ENCODE data around the gene SLC38A4. TPM values are rescaled to one million over a fixed set of nuclear protein-coding genes. Genes with fewer than 3 reads are reported as not detected.

SLC38A4 gene, protein sequence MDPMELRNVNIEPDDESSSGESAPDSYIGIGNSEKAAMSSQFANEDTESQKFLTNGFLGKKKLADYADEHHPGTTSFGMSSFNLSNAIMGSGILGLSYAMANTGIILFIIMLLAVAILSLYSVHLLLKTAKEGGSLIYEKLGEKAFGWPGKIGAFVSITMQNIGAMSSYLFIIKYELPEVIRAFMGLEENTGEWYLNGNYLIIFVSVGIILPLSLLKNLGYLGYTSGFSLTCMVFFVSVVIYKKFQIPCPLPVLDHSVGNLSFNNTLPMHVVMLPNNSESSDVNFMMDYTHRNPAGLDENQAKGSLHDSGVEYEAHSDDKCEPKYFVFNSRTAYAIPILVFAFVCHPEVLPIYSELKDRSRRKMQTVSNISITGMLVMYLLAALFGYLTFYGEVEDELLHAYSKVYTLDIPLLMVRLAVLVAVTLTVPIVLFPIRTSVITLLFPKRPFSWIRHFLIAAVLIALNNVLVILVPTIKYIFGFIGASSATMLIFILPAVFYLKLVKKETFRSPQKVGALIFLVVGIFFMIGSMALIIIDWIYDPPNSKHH
- 1 to 10 TPM; 1.0 to 2.3 (median 1.6) TPM for total RNA-seq

- H3K27ac ChIP-seq: no peak within 1 kb of the TSS
- no peak for DNase-seq (ENCODE audit: low spot score in 2 of 2)
- 24% methylated on average over 29 of the region's 29 CpGs for WGBS
- peaks cover 10% of the 10 kb centered on the region for H3K4me1 ChIP-seq
- H3K4me3 ChIP-seq: peak within 1 kb of the TSS; percentile 35
- no peaks in the 10 kb centered on the region for H3K9me3 ChIP-seq
- no peak for TF ChIP-seq POLR2AphosphoS5 (IDR thresholded peaks at IDR 0.05)
- no peak for TF ChIP-seq EP300 (IDR thresholded peaks at IDR 0.05)
- TF ChIP-seq POLR2A (IDR thresholded peaks at IDR 0.05): no peak
- TF ChIP-seq, protein P1, sequence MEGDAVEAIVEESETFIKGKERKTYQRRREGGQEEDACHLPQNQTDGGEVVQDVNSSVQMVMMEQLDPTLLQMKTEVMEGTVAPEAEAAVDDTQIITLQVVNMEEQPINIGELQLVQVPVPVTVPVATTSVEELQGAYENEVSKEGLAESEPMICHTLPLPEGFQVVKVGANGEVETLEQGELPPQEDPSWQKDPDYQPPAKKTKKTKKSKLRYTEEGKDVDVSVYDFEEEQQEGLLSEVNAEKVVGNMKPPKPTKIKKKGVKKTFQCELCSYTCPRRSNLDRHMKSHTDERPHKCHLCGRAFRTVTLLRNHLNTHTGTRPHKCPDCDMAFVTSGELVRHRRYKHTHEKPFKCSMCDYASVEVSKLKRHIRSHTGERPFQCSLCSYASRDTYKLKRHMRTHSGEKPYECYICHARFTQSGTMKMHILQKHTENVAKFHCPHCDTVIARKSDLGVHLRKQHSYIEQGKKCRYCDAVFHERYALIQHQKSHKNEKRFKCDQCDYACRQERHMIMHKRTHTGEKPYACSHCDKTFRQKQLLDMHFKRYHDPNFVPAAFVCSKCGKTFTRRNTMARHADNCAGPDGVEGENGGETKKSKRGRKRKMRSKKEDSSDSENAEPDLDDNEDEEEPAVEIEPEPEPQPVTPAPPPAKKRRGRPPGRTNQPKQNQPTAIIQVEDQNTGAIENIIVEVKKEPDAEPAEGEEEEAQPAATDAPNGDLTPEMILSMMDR (IDR thresholded peaks at IDR 0.05): no peak
- no peaks in the 10 kb centered on the region for H3K36me3 ChIP-seq
- peaks cover 8% of the 10 kb centered on the region for H3K27me3 ChIP-seq
These were observed at the start of gene SLC38A4 for GRCh38 chr12:46825591-46826414. Gene SLC38A4, minus strand, starts transcription at chr12:46825997. Its CDS starts 32,926 bp downstream, at chr12:46793071.

DNA sequence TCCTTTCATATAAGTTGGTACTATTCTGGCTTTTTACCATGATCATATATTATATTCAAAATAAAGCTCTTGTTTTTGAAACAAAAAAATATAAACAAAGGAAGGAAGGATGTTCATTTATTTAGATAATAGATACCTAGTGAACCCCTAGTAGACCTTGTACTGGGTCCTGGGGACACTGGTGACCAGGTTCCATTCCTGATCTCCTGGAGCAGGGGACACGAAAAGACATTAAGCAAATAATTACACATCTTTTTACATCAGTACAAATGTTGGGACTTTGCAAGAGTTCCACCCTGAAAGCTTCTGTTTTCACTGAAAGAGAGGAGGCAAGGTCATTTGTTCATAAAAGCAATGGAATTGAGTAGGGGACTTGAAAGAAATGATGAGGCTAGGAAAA is 49.3 kb upstream of the SLC38A4 start:
- Histone ChIP-seq H3K27ac (no peak overlapping the region), H3K4me3 (no peak overlapping the region), H3K4me1 (no peaks in the 10 kb centered on the region), H3K27me3 (no peaks in the 10 kb centered on the region), H3K9me3 (peaks cover 14% of the 10 kb centered on the region), H3K36me3 (no peaks in the 10 kb centered on the region)
- WGBS: 90% methylated on average over 1 of the region's 1 CpG
- TF ChIP-seq, protein P1 (IDR thresholded peaks at IDR 0.05): no peak
- TF ChIP-seq EP300 (IDR thresholded peaks at IDR 0.05) (no peak), POLR2AphosphoS5 (IDR thresholded peaks at IDR 0.05) (no peak), POLR2A (IDR thresholded peaks at IDR 0.05) (no peak)
- DNase-seq (ENCODE audit: low spot score in 2 of 2): no peak

GRCh38 chr12:46874642-46875041 is 48.8 kb upstream of the SLC38A4 start:
- Histone ChIP-seq H3K27ac (no peak overlapping the region), H3K4me1 (no peaks in the 10 kb centered on the region), H3K9me3 (peaks cover 14% of the 10 kb centered on the region), H3K36me3 (no peaks in the 10 kb centered on the region), H3K27me3 (no peaks in the 10 kb centered on the region), H3K4me3 (no peak overlapping the region)
- DNase-seq (ENCODE audit: low spot score in 2 of 2): no peak
- 78% methylated on average over 3 of the region's 3 CpGs for WGBS
- no peak for TF ChIP-seq POLR2AphosphoS5 (IDR thresholded peaks at IDR 0.05)
- TF ChIP-seq POLR2A (IDR thresholded peaks at IDR 0.05): no peak
- no peak for TF ChIP-seq EP300 (IDR thresholded peaks at IDR 0.05)
- TF ChIP-seq, protein P1 (IDR thresholded peaks at IDR 0.05): no peak

DNA sequence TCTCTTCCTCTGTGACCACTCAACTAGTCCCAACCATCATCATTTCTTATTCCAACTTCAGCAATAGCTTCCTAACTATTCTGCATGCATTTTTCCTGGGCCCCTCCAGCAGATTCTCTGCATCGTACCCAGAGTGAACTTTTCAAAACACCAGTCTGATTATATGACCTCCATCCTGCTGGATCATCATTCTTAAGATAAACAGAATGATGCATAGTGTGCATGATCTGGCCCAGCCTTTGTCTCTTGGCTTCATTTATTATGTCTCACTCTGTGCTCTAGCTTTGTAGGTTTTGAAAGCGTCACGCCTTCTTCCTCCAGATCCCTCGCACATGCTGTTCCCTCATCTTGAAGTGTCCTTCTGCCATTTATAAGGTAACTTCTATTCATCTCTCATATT is 46.3 kb upstream of the SLC38A4 start:
- H3K36me3 ChIP-seq: no peaks in the 10 kb centered on the region
- no peaks in the 10 kb centered on the region for H3K27me3 ChIP-seq
- no peak for DNase-seq (ENCODE audit: low spot score in 2 of 2)
- no peak for TF ChIP-seq EP300 (IDR thresholded peaks at IDR 0.05)
- no peak for TF ChIP-seq POLR2A (IDR thresholded peaks at IDR 0.05)
- TF ChIP-seq, protein P1 (IDR thresholded peaks at IDR 0.05): no peak
- TF ChIP-seq POLR2AphosphoS5 (IDR thresholded peaks at IDR 0.05): no peak
- H3K9me3 ChIP-seq: peaks cover 9% of the 10 kb centered on the region
- H3K27ac ChIP-seq: no peak overlapping the region
- H3K4me1 ChIP-seq: no peaks in the 10 kb centered on the region
- 93% methylated on average over 4 of the region's 4 CpGs for WGBS
- H3K4me3 ChIP-seq: no peak overlapping the region

- H3K27me3 ChIP-seq: no peaks in the 10 kb centered on the region
- peaks cover 3% of the 10 kb centered on the region for H3K9me3 ChIP-seq
- H3K4me3 ChIP-seq: no peak overlapping the region
- no peaks in the 10 kb centered on the region for H3K36me3 ChIP-seq
- TF ChIP-seq POLR2AphosphoS5 (IDR thresholded peaks at IDR 0.05) (no peak), POLR2A (IDR thresholded peaks at IDR 0.05) (no peak), EP300 (IDR thresholded peaks at IDR 0.05) (no peak)
- TF ChIP-seq, protein P1 (IDR thresholded peaks at IDR 0.05): no peak
- no peak overlapping the region for H3K27ac ChIP-seq
- no peak for DNase-seq (ENCODE audit: low spot score in 2 of 2)
- no peaks in the 10 kb centered on the region for H3K4me1 ChIP-seq
These were observed 39.5 kb upstream of the SLC38A4 start for GRCh38 chr12:46865311-46865710.
